GM23338 (cell line): ENCODE measurements around the gene CTDSPL. TPM values are rescaled to one million over a fixed set of nuclear protein-coding genes. Genes with fewer than 3 reads are reported as not detected.

Source experiments
- ATAC-seq: fragments of 200-7000 bp; cut with Tn5 transposase; 3 replicates; pipeline ENCODE4 v1.9.1; 2020
- DNase-seq: peaks from one replicate; pipeline ENCODE4 v3.0.0-alpha.2; 2015; ENCODE audit warnings: low spot score
- H2AFZ ChIP-seq: fragments of 200-600 bp; sonication (generic); 2 replicates; pipeline ENCODE4 v1.8.0; 2016; ENCODE audit warnings: antibody characterized with exemption, mild to moderate bottlenecking, moderate library complexity
- H3F3A ChIP-seq: fragments of 200-600 bp; sonication (generic); replicated peaks from 2 replicates; pipeline ENCODE4 v1.8.0; 2017; ENCODE audit warnings: antibody characterized with exemption, mixed run types, low read depth
- H3K27ac ChIP-seq: fragments of 200-600 bp; sonication (generic); 2 replicates; pipeline ENCODE4 v1.6.1; 2016; ENCODE audit warnings: low read depth
- H3K27me3 ChIP-seq: fragments of 200-600 bp; sonication (generic); 2 replicates; pipeline ENCODE4 v1.8.0; 2016; ENCODE audit warnings: mild to moderate bottlenecking, mixed run types, moderate library complexity; ENCODE audit not compliant: insufficient read depth
- H3K36me3 ChIP-seq: fragments of 200-600 bp; sonication (generic); 2 replicates; pipeline ENCODE4 v1.8.0; 2016; ENCODE audit warnings: mild to moderate bottlenecking; ENCODE audit not compliant: insufficient read depth
- H3K4me1 ChIP-seq: fragments of 200-600 bp; sonication (generic); 2 replicates; pipeline ENCODE4 v1.8.0; 2016; ENCODE audit warnings: mild to moderate bottlenecking, moderate library complexity; ENCODE audit not compliant: insufficient read depth
- H3K4me2 ChIP-seq: fragments of 200-600 bp; sonication (generic); 2 replicates; pipeline ENCODE4 v1.7.1; 2017; ENCODE audit warnings: mixed run types
- H3K4me3 ChIP-seq: fragments of 200-600 bp; sonication (generic); 2 replicates; pipeline ENCODE4 v1.6.1; 2016; ENCODE audit warnings: mixed run types
- H3K79me2 ChIP-seq: fragments of 200-600 bp; sonication (generic); replicated peaks from 2 replicates; pipeline ENCODE4 v1.8.0; 2017; ENCODE audit warnings: mild to moderate bottlenecking; ENCODE audit not compliant: insufficient read depth
- H3K9me2 ChIP-seq: fragments of 200-600 bp; sonication (generic); 2 replicates; pipeline ENCODE4 v1.8.0; 2017; ENCODE audit not compliant: insufficient read depth
- H4K20me1 ChIP-seq: fragments of 200-600 bp; sonication (generic); replicated peaks from 2 replicates; pipeline ENCODE4 v1.8.0; 2017; ENCODE audit warnings: mild to moderate bottlenecking; ENCODE audit not compliant: insufficient read depth
- H3K27ac Mint-ChIP-seq: 2 replicates; pipeline ENCODE4 v1.8.0; 2020; ENCODE audit warnings: inconsistent platforms, mild to moderate bottlenecking, moderate library complexity, mixed read lengths
- H3K27me3 Mint-ChIP-seq: 3 replicates; pipeline ENCODE4 v1.8.0; 2022; ENCODE audit warnings: low read depth, mild to moderate bottlenecking, moderate library complexity, mixed read lengths, inconsistent platforms; ENCODE audit not compliant: insufficient read depth, poor library complexity
- H3K36me3 Mint-ChIP-seq: 3 replicates; pipeline ENCODE4 v1.8.0; 2021; ENCODE audit warnings: low read depth, mild to moderate bottlenecking, inconsistent platforms, moderate library complexity, mixed read lengths
- H3K4me1 Mint-ChIP-seq: 3 replicates; pipeline ENCODE4 v1.8.0; 2020; ENCODE audit warnings: mild to moderate bottlenecking, inconsistent platforms, mixed read lengths
- H3K4me3 Mint-ChIP-seq: 3 replicates; pipeline ENCODE4 v1.8.0; 2021; ENCODE audit warnings: moderate library complexity, mild to moderate bottlenecking, inconsistent platforms, mixed read lengths
- H3K9me3 Mint-ChIP-seq: 3 replicates; pipeline ENCODE4 v1.8.0; 2020; ENCODE audit warnings: moderate library complexity, mild to moderate bottlenecking, inconsistent platforms, mixed read lengths
- CREB1 ChIP-seq: fragments of 250-450 bp; sonication (Bioruptor Pico); IDR thresholded peaks from 2 replicates; pipeline ENCODE4 v1.5.0; 2020; ENCODE audit warnings: low read depth, mild to moderate bottlenecking, moderate library complexity
- EZH2phosphoT487 ChIP-seq: fragments of 200-600 bp; sonication (generic); IDR thresholded peaks from one replicate; pipeline ENCODE4 v1.8.1; 2018; ENCODE audit warnings: antibody characterized with exemption; ENCODE audit not compliant: unreplicated experiment
- REST ChIP-seq: IDR thresholded peaks from one replicate; pipeline ENCODE4 v1.6.1; 2018; ENCODE audit warnings: antibody characterized with exemption; ENCODE audit not compliant: unreplicated experiment
- ZNF114 ChIP-seq: fragments of 250-450 bp; sonication (Bioruptor Pico); IDR thresholded peaks from 2 replicates; pipeline ENCODE4 v1.5.0; 2020; ENCODE audit warnings: mild to moderate bottlenecking, moderate library complexity
- ZNF331 ChIP-seq: fragments of 250-450 bp; sonication (Bioruptor Pico); IDR thresholded peaks from 2 replicates; pipeline ENCODE4 v1.5.0; 2020; ENCODE audit warnings: low read depth, mild to moderate bottlenecking, moderate library complexity
- ZNF462 ChIP-seq: fragments of 250-450 bp; sonication (Bioruptor Pico); IDR thresholded peaks from 2 replicates; pipeline ENCODE4 v1.5.0; 2020; ENCODE audit warnings: mild to moderate bottlenecking, moderate library complexity
- polyA plus RNA-seq: library from polyadenylated mRNA; unstranded; fragments of >200 nt; fragmentation: Nextera tagmentation; extraction: Ambion mirVana; gene quantifications from 2 replicates; pipeline ENCODE4 v1.2.1, GENCODE V29; 2016
- total RNA-seq: library from RNA; depleted of rRNA; stranded (reverse); fragments of >200 nt; shearing (Covaris generic); gene quantifications from 2 replicates; pipeline ENCODE4 v1.2.3, GENCODE V29; 2014

CTDSPL gene
- total and polyA plus RNA-seq, 2 experiments from 2014 or later, result 23.2 to 42.0 TPM

- TF ChIP-seq ZNF462 (CRISPR knock-in tag) (no peak), ZNF114 (no peak), CREB1 (CRISPR knock-in tag) (no peak), EZH2phosphoT487 (no peak), ZNF331 (CRISPR knock-in tag) (no peak)
Measured at GRCh38 chr3:37926611-37927010, 64.9 kb downstream of the CTDSPL start (continued).

- H2AFZ ChIP-seq, result no peak overlapping the region
- Mint-ChIP-seq H3K4me3 (no peak overlapping the region), H3K9me3 (no peaks in the 10 kb centered on the region), H3K36me3 (no peaks in the 10 kb centered on the region), H3K4me1 (peaks cover 7% of the 10 kb centered on the region), H3K27ac (no peak overlapping the region), H3K27me3 (peaks cover 3% of the 10 kb centered on the region)
- H3K4me1 ChIP-seq, result peaks cover 3% of the 10 kb centered on the region
- no peak for ATAC-seq
- no peaks in the 10 kb centered on the region for H3F3A ChIP-seq
- H3K9me2 ChIP-seq, result no peaks in the 10 kb centered on the region
- H3K27ac ChIP-seq, result no peak overlapping the region
- no peak for DNase-seq
- no peaks in the 10 kb centered on the region for H3K27me3 ChIP-seq
- peaks cover 5% of the 10 kb centered on the region; the same call in 1 of the 2 replicates for H4K20me1 ChIP-seq
- no peaks in the 10 kb centered on the region for H3K36me3 ChIP-seq
- peaks cover 20% of the 10 kb centered on the region for H3K79me2 ChIP-seq
- no peak overlapping the region for H3K4me3 ChIP-seq
- no peak overlapping the region for H3K4me2 ChIP-seq
- TF ChIP-seq ZNF331 (CRISPR knock-in tag) (no peak), REST (no peak), ZNF462 (CRISPR knock-in tag) (no peak), CREB1 (CRISPR knock-in tag) (no peak)
Measured at GRCh38 chr3:37930495-37930894, 68.8 kb downstream of the CTDSPL start.
